ENCODE measurements around the gene RPL35A.
A peak's percentile ranks its signal among the peaks of the same experiment; 100 is the strongest.
"Not testable (repeated sequence)": the region's sequence is repeated elsewhere in the genome, so short reads cannot be mapped to it uniquely, and the experiment has no call there.

RPL35A gene

GRCh38 chr3:197949778-197950676, at the start of gene RPL35A:
RPL35A (plus strand) TSS chr3:197950190; CDS start chr3:197950968, 778 bp downstream.
- peaks cover 3% of the 10 kb centered on the region for H3K4me1 ChIP-seq (ENCODE audit: insufficient read depth, insufficient read length)
- H3K9me3 ChIP-seq (ENCODE audit: insufficient read depth, low read length): no peaks in the 10 kb centered on the region
- H3K4me3 ChIP-seq (ENCODE audit: insufficient read length, low read depth): peak within 1 kb of the TSS; percentile 96
- H3K27me3 ChIP-seq (ENCODE audit: insufficient read depth, insufficient read length): no peaks in the 10 kb centered on the region
- TF ChIP-seq SUZ12 (IDR thresholded peaks at IDR 0.05; ENCODE audit: extremely low read depth, insufficient read depth, insufficient read length): no peak
- TF ChIP-seq YY1 (IDR thresholded peaks at IDR 0.05; ENCODE audit: insufficient read depth, insufficient read length): peak; percentile 91
- peaks cover 48% of the 10 kb centered on the region for H3K36me3 ChIP-seq (ENCODE audit: insufficient read depth, insufficient read length, low read length)
- peak within 1 kb of the TSS; percentile 96 for H3K9ac ChIP-seq (ENCODE audit: insufficient read length, low read depth)
- DNase-seq (ENCODE audit: low read depth, low spot score): peak; percentile 90

GRCh38 chr3:197901626-197902025, 48.4 kb upstream of the RPL35A start:
- no peak for DNase-seq (ENCODE audit: low read depth, low spot score)
- Histone ChIP-seq H3K9me3 (ENCODE audit: insufficient read depth, low read length) (0 out of 2 replicates have a peak, but pooled peaks cover 1% of the 10 kb centered on the region), H3K4me3 (ENCODE audit: insufficient read length, low read depth) (no peak overlapping the region), H3K36me3 (ENCODE audit: insufficient read depth, insufficient read length, low read length) (no peaks in the 10 kb centered on the region), H3K27me3 (ENCODE audit: insufficient read depth, insufficient read length) (no peaks in the 10 kb centered on the region), H3K9ac (ENCODE audit: insufficient read length, low read depth) (no peak overlapping the region), H3K4me1 (ENCODE audit: insufficient read depth, insufficient read length) (peaks cover 5% of the 10 kb centered on the region)
- TF ChIP-seq SUZ12 (IDR thresholded peaks at IDR 0.05; ENCODE audit: extremely low read depth, insufficient read depth, insufficient read length) (no peak), YY1 (IDR thresholded peaks at IDR 0.05; ENCODE audit: insufficient read depth, insufficient read length) (no peak), ZNF274 (IDR thresholded peaks at IDR 0.05; ENCODE audit: low read depth, low read length) (no peak)

- no peak overlapping the region for H3K4me3 ChIP-seq (ENCODE audit: insufficient read length, low read depth)
- H3K4me1 ChIP-seq (ENCODE audit: insufficient read depth, insufficient read length): no peaks in the 10 kb centered on the region
- TF ChIP-seq SUZ12 (IDR thresholded peaks at IDR 0.05; ENCODE audit: extremely low read depth, insufficient read depth, insufficient read length): no peak
- TF ChIP-seq YY1 (IDR thresholded peaks at IDR 0.05; ENCODE audit: insufficient read depth, insufficient read length): no peak
- no peak for TF ChIP-seq ZNF274 (IDR thresholded peaks at IDR 0.05; ENCODE audit: low read depth, low read length)
- H3K36me3 ChIP-seq (ENCODE audit: insufficient read depth, insufficient read length, low read length): peaks cover 3% of the 10 kb centered on the region
- H3K9ac ChIP-seq (ENCODE audit: insufficient read length, low read depth): no peak overlapping the region
- DNase-seq (ENCODE audit: low read depth, low spot score): peak; percentile 81
- no peaks in the 10 kb centered on the region for H3K9me3 ChIP-seq (ENCODE audit: insufficient read depth, low read length)
- no peaks in the 10 kb centered on the region for H3K27me3 ChIP-seq (ENCODE audit: insufficient read depth, insufficient read length)
These were observed 43.8 kb upstream of the RPL35A start for GRCh38 chr3:197906023-197906849.

- H3K36me3 ChIP-seq (ENCODE audit: insufficient read depth, insufficient read length, low read length): peaks cover 3% of the 10 kb centered on the region
- no peak for DNase-seq (ENCODE audit: low read depth, low spot score)
- no peaks in the 10 kb centered on the region for H3K9me3 ChIP-seq (ENCODE audit: insufficient read depth, low read length)
These were observed 43.2 kb upstream of the RPL35A start for GRCh38 chr3:197906850-197907187.

GRCh38 chr3:197907196-197907595, 42.8 kb upstream of the RPL35A start:
- H3K4me3 ChIP-seq (ENCODE audit: insufficient read length, low read depth): no peak overlapping the region
- H3K27me3 ChIP-seq (ENCODE audit: insufficient read depth, insufficient read length): no peaks in the 10 kb centered on the region
- DNase-seq (ENCODE audit: low read depth, low spot score): no peak
- no peak overlapping the region for H3K9ac ChIP-seq (ENCODE audit: insufficient read length, low read depth)
- TF ChIP-seq ZNF274 (IDR thresholded peaks at IDR 0.05; ENCODE audit: low read depth, low read length): no peak
- TF ChIP-seq YY1 (IDR thresholded peaks at IDR 0.05; ENCODE audit: insufficient read depth, insufficient read length): no peak
- no peak for TF ChIP-seq SUZ12 (IDR thresholded peaks at IDR 0.05; ENCODE audit: extremely low read depth, insufficient read depth, insufficient read length)
- H3K36me3 ChIP-seq (ENCODE audit: insufficient read depth, insufficient read length, low read length): peaks cover 3% of the 10 kb centered on the region
- no peaks in the 10 kb centered on the region for H3K9me3 ChIP-seq (ENCODE audit: insufficient read depth, low read length)
- H3K4me1 ChIP-seq (ENCODE audit: insufficient read depth, insufficient read length): no peaks in the 10 kb centered on the region

More at GRCh38 chr3:197906850-197907187, 43.2 kb upstream of the RPL35A start:
- TF ChIP-seq SUZ12 (IDR thresholded peaks at IDR 0.05; ENCODE audit: extremely low read depth, insufficient read depth, insufficient read length) (no peak), YY1 (IDR thresholded peaks at IDR 0.05; ENCODE audit: insufficient read depth, insufficient read length) (no peak), ZNF274 (IDR thresholded peaks at IDR 0.05; ENCODE audit: low read depth, low read length) (no peak)
- H3K27me3 ChIP-seq (ENCODE audit: insufficient read depth, insufficient read length): no peaks in the 10 kb centered on the region
- no peak overlapping the region for H3K9ac ChIP-seq (ENCODE audit: insufficient read length, low read depth)
- no peaks in the 10 kb centered on the region for H3K4me1 ChIP-seq (ENCODE audit: insufficient read depth, insufficient read length)
- H3K4me3 ChIP-seq (ENCODE audit: insufficient read length, low read depth): no peak overlapping the region

- DNase-seq (ENCODE audit: low read depth, low spot score); H3K36me3 ChIP-seq (ENCODE audit: insufficient read depth, insufficient read length, low read length): not testable (repeated sequence)
These were observed 41.4 kb upstream of the RPL35A start for GRCh38 chr3:197908550-197908949.

More at GRCh38 chr3:197908550-197908949, 41.4 kb upstream of the RPL35A start:
- H3K9ac ChIP-seq (ENCODE audit: insufficient read length, low read depth); H3K4me1 ChIP-seq (ENCODE audit: insufficient read depth, insufficient read length); H3K27me3 ChIP-seq (ENCODE audit: insufficient read depth, insufficient read length); H3K4me3 ChIP-seq (ENCODE audit: insufficient read length, low read depth); H3K9me3 ChIP-seq (ENCODE audit: insufficient read depth, low read length): not testable (repeated sequence)
